22Rv1 (cell line): Measurements from ENCODE around the gene TMEM209.

ENCODE experiments used
- CTCF ChIP-seq: fragments of 450-650 bp; IDR thresholded peaks from 2 replicates; pipeline ENCODE4 v1.5.1; 2017; ENCODE audit warnings: mild to moderate bottlenecking
- ZFX ChIP-seq: fragments of 450-650 bp; IDR thresholded peaks from 2 replicates; pipeline ENCODE4 v1.6.1; 2017; ENCODE audit warnings: antibody characterized with exemption, borderline replicate concordance

DNA sequence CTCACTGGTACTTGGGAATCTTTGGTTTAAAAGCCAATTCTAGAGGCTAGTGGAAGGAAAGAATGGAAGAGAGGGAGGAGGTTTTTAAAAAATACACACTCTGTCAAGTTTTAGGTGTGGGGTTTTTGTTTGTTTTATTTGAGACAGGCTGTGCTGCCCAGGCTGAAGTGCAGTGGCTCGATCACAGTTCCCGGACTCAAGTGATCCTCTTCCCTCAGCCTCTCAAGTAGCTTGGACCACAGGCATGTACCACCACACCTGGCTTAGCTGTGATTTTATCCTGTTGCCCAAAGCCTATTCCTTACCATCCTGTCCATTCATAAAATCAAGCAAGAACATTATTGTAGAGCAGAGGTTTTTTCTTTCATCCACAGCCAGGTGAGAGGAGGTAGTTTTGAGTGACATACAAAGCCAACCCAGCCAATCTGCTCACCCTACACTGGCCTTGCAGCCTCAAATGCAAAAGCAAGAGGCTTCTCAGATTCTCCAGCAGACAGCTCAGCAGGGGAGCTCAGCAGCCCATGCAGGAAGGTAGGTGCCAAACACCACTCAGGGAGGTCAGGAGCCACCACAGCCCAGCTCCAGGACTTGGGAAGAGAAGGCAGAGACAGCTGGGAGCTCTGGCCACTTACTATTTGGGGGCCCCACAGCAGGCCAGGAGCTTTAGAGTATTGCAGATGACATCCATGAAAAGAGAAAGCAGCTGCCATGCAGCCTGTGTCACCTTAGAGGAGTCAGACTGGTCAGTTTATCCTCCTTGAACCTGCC is 65.8 kb downstream of the TMEM209 start:
- TF ChIP-seq CTCF (no peak), ZFX (no peak)
